GM21381 (cell line): ENCODE data around the gene TMEM45A.
"Not testable (repeated sequence)": the region's sequence is repeated elsewhere in the genome, so short reads cannot be mapped to it uniquely, and the experiment has no call there.

ENCODE experiments used
- ATAC-seq: cut with Tn5 transposase; IDR thresholded peaks from one replicate; pipeline ENCODE4 v1.9.1; 2021; ENCODE audit warnings: mild to moderate bottlenecking, moderate library complexity; ENCODE audit not compliant: unreplicated experiment

The TMEM45A gene

DNA sequence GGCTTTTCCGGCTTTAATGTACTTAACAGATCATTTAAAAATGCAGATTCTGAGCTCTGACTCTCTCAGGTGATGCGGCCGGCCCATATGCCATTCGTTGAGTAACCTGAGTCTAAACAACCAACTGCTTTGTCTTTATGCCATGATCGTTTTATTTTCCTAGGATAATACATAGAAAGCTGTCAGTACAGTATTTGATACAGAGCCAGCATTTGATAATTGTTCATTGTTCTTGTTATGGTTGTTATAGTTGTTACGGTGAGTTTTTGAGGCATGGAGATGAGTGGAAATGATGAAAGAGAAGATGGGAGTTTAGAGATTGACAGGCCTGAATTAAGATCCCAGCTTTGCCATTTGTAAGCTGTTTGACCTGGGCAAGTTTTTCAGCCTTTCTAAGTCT lies 40.0 kb downstream of the TMEM45A start:
- no peak for ATAC-seq

DNA sequence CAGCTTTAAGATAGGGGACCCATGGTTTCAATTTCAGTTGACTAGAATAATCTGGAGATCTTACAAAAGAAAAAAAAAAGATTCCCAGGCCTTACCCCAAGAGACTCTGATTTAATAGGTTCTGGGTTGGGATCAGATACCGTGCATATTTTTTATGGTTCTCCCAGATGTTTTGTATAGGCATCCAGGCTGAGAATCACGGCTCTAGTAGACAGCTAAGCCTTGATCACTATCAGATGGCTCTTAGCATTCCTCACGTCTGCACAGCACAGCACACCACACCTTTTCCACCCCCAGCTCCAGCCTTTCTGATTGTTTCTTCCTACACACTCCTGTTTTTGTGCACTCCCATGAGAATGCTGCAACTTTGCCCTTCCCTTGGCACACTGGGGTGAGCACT lies 40.8 kb downstream of the TMEM45A start:
- ATAC-seq, result no peak

DNA sequence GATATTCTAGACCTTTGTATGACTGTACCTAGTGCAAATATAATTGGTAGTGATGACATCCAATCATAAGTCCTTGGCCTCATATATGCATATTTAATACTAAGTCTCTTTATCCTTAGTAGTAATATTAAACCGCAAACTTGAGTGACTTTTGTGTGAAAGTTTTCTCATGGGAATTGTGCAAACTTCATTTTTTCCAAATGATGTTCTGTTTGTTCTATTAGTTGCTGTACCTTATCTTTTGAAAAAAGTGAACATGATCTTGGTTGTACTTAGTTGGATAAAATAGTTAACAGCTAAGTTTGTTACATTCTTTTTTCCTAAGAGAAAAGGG lies 43.2 kb downstream of the TMEM45A start:
- no peak for ATAC-seq

DNA sequence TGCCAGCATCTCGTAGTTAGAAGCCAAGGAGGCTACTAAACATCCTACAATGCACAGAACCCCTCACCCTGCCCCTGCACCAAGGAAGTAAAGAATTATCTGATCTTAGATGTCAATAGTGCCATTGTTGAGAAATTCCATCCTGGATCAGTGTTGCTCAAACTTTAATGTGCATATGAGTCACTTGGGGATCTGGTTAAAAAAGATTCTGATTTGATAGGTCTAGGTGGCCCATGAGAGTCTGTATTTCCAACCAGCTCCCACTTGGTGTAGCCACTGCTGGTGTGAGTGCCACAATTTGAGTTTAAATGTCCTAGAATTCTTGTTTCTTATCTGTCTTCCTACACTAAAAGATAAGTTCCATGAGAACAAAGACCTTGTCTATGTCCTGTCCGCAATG lies 43.7 kb downstream of the TMEM45A start:
- ATAC-seq, result no peak

DNA sequence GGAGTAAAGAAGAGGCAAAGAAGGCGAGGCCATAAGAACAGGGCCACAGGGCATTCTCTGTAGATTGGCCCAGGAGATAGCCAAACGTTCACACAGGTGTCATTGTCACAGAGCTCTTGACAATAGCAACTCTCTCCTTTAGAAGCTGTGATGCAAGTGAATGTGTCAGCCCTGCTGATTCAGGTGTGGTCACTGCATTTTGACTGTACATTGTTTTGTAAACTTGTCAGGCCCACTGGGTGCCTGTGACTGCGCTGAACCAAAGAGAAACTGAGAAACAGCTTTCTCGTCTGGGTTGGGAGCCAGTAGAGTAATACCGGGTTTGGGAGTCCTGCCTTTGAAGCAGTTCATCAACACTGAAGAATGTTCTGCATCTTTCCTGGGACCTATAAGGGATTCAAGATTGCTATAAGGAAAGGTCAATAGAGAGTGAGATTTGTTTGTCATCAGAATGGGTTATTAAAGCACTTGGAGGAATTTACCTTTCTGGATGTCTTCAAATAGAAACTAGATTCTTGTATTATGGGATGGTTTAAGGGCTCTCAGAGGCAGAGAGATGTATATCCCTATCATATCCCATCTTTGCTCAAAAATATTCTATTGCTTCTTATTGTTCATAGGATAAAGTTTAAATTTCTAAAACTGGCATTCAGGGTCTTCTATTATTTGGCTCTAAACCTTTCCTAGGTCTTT lies 45.4 kb downstream of the TMEM45A start:
- ATAC-seq, result no peak

DNA sequence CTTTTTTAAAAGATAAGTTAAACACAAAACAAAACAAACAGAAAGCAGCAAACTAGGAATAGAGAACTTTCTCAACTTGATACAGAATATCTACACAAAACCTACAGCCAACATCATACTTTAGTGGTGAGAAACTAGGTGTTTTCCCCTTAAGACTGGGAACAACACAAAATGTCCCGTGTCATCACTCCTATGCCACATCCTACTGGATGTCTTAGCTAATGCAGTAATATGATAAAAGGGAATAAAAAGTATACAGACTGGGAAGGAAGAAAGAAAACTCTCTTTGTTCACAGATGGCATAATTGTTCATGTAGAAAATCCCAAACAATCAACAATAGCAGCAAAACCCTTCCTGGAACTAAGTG lies 45.9 kb downstream of the TMEM45A start:
- no peak for ATAC-seq

DNA sequence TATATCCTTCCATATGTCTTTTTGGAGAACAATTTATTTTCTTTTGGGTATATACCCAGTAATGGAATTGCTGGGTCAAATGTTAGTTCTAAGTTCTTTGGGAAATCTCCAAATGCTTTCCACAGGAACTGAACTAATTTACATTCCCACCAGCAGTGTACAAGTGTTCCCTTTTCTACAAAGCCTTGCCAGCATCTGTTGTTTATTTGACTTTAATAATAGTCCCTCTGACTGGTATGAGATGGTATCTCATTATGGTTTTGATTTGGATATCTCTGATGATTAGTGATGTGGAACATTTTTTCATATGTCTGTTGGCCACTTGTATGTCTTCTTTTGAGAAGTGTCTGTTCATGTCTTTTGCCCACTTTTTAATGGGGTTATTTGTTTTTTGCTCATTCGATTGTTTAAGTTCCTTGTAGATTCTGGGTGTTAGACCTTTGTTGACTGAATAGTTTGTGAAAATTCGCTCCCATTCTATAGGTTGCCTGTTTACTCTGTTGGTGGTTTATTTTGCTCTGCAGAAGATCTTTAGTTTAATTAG lies 48.4 kb downstream of the TMEM45A start:
- ATAC-seq, result no peak

DNA sequence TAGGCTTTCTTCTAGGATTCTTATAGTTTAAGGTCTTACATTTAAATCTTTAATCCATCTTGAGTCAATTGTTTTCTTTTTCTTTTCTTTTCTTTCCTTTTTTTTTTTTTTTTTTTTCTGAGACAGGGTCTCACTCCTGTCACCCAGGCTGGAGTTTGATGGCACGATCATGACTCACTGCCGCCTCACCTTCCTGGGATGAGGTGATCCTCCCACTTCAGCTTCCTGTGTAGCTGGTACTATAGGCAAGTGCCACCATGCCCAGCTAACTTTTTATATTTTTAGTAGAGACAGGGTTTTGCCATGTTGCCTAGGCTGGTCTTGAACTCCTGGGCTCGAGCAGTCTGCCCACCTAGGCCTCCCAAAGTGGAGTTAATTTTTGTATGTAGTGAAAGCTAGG lies 49.0 kb downstream of the TMEM45A start:
- ATAC-seq, result not testable (repeated sequence)

DNA sequence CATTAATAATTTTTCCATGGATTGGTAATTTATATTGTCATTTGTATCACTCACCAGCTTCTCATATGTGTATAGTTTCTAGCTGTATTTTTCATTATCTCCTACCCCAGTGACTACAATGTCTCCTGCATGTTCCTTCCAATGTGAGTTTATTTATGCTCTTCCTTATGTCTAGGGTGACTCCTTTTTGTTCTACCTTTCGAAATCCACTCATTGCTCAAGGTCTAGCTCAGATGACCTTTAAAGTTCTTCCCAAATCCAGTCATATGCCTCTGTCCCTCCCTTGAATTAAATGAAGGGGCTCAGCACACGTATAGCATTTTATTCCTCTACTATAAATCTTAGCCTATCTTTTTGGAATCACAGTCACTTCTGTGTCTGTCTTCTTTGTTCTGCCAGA lies 53.0 kb downstream of the TMEM45A start:
- no peak for ATAC-seq

DNA sequence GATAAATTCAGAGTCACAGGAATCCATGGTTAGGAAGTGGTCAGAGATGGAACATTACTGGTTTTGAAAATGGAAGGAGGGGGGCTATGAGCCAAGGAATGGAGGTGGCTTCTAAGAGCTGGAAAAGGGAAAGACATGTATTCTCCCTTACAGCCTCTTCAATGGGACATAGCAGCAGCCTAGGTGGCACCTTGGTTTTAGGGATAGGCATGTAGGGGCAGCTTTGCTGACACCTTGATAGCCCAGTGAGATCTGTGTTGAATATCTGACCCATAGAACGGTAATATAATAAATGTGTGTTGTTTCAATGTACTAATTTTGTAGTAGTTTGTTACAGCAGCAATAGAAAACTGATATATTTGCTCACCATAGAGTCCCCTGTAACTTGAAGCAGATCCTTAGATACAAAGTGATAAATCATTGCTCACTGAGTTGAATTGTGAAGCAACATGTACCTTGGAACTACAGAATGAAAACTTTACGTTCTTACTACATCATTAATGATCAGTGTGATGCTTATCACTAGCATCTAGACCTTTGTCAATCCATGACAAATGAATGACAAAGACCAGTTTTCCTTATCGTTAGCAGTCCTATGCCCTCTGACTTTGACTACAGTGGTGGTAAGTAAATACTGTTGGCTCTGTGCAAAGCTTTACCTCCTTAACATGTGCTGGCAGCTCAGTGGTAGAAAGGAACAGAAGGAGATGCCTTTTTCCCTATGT lies 53.8 kb downstream of the TMEM45A start:
- ATAC-seq, result no peak

DNA sequence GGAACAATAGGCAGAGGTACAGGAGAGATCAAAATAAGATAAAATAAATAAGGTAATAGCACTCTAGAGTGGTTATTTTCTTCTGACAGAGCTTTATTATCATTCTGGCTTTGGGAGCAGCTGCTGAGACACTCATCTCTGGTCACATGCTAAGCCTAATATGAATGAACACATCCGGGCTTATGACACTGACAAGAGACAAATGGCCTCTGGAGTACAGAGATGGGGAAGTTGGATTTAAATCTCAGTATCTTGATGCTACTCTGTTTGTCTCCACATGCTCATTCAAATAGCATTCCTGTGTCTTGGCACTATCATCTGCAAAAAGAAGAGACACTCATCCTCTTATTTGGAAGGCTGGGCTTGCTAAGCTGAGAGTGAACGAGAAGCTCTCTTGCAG lies 55.6 kb downstream of the TMEM45A start:
- ATAC-seq, result no peak

DNA sequence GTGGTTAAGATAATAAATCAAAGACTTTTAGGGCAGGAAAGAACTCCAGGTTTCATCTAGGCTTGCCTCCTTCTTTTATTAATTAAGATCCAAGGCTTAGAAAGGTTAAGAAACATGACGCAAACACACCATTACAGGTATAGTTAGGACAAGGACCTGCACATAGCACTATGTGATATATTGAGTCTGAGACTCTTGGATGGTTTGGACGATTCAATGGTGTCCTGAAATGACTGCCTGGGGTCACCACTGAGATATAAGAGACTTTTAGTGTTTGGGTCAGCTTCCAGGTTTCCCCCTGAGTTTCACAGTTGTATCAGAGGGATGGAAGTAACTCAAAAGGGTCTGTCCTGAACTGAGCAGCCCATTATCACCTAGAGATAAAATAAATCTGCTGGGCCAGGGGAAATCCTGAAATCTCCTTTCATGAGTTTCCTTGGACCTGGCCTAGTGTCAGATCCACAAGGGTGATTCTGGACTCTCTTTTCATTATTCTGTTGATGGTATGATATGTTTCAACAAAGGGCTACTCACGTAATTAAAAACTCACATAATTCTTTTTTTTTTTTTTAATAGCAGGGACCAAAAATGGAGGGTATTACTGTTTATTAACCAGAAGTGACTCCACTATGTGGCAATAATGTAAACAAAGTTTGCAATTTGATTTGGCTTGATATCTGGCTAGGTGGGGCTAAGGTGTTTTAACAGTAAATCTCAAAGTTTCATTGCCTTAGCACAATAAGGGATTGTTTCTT lies 61.4 kb downstream of the TMEM45A start:
- no peak for ATAC-seq

DNA sequence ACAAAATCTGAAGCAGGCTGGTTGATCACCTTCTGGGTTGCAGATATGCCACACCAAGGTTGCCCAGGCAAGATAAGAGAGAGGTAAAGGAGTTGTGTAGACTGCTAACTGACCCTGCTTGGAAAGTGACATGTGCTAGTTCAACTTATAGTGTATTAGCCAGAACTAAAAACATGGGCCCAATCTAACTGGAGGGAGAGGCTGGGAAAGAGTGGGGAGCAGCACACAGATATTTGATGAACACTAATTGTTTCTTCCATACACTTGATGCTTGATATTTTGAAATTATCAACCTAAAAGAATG lies 61.9 kb downstream of the TMEM45A start:
- no peak for ATAC-seq

DNA sequence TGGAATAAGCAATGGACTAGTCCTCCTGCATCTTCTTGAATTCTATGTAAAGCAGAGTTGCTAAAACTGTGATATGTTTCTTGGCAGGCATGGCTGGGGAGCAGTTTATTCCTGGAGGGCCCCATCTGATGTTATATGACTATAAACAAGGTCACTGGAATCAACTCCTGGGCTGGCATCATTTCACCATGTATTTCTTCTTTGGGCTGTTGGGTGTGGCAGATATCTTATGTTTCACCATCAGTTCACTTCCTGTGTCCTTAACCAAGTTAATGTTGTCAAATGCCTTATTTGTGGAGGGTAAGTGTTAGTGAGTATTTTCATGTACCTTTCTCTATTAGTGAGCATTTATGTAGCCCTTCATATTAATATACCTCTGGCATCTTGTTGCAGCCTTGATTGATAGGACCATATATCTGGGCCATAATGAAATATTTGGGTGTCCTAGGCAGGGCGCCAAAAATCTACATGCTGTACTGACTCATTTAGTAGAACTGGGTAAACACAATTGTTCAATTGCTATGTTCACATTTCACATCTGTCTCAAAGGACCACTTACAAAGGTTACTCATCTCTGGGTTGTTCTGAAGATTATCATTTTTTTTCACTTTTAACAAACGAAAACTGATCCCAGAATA lies 64.4 kb downstream of the TMEM45A start:
- no peak for ATAC-seq

DNA sequence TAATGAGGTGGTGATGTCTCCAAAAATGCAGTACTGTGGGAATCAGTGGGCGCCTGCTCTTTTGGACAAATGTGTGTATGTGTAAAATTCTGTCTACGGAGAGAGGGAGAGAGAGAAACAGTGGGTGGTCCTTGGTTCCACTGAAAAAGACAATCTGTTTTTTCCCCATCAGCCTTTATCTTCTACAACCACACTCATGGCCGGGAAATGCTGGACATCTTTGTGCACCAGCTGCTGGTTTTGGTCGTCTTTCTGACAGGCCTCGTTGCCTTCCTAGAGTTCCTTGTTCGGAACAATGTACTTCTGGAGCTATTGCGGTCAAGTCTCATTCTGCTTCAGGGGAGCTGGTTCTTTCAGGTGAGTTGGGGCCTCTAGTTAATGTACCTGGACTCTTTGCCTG lies 65.8 kb downstream of the TMEM45A start:
- ATAC-seq, result no peak

DNA sequence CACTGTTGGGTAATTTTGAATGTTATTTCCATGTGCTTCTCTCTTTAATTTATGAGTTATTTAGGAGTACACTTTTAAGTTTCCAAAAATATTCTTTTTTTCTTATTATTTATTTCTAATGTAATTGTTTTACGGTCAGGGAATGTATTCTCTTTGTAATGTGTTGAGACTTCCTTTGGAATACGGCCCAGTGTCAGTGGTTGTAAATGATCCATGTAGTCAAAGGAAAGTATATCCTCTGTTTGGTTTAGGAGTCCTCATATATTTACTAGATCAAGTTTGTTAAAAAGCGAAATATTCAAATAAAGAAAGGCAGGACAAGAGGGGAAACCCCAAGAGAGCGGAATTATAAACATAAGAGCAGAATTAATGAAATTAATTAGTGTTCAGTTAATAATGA lies 68.0 kb downstream of the TMEM45A start:
- ATAC-seq, result no peak

DNA sequence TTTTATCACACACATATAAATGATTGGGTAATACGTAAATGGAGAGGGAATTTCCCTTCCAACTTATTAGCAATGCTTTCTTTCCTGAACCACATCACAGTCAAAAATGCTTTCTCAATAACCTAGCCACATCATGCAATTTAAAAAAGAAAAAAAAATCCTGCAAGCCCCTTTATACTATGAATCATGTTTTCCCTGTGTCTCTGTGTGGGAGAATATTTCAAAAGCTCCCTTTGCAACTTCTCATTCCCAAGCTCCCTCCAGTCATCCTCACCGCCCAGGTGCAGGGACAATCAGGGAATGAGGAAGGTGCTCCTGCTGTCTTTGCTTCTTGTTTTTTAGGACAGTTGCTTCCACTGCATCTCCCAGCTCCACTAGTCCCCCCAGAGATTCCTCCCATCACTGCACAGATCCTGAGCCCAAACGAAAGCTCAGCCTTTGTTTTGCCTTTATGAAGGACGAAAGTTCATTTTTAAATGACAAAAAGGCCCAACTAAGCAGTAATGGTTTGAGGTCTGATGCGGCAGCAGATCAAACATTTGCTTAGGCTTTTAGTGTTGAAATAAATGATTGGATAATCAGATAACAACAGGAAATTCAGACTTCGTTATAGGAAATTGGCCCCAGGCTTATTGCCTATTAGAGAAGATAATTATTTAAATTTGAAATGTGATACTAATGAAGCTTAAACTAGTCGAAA lies 69.2 kb downstream of the TMEM45A start:
- no peak for ATAC-seq

DNA sequence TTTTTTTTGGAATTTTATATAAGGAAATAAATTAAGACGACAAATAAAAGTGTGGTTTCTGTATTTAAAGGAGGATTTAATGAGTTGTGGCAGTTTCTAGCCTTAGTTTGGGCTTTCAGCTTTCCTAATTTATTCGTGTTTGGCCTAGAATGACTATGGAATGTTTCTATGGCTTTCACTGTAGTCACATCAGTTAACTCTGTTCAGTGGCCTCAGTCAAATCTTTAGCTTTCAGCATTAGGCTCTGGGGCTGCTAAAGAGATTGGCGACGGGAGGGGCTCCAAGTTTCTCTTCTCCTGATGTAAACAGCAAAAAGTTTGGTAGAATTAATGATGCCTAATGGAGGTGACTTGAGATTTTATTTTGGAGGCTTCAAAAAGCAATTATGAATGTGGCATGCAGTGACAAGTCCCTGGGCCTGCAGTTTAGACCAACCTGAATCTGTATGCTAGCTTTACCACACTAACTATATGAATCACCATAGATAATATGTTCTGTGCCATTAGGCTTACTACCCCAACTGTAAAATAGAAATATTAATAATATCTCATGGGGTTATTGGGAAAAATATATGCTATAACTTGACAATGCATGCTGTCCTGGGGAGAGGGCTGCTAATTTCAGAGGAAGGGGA lies 69.9 kb downstream of the TMEM45A start:
- ATAC-seq, result no peak

DNA sequence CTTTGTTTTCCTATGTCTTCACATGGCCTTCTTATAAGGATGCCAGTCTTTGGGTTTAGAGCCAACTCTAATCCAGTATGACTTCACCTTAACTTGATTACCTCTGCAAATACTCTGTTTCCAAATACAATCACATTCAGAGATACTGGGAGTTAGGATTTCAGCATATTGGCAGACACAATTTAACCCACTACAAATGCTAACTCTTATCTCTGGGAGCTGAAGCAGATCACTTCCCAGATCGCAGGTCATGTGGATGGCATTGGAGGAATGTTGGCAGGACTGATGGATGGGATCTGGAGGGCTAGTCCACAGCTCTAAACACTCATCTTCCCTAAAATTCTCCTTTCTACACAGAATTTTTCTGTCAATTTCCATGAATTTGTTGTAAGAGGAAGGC lies 70.8 kb downstream of the TMEM45A start:
- ATAC-seq, result no peak

DNA sequence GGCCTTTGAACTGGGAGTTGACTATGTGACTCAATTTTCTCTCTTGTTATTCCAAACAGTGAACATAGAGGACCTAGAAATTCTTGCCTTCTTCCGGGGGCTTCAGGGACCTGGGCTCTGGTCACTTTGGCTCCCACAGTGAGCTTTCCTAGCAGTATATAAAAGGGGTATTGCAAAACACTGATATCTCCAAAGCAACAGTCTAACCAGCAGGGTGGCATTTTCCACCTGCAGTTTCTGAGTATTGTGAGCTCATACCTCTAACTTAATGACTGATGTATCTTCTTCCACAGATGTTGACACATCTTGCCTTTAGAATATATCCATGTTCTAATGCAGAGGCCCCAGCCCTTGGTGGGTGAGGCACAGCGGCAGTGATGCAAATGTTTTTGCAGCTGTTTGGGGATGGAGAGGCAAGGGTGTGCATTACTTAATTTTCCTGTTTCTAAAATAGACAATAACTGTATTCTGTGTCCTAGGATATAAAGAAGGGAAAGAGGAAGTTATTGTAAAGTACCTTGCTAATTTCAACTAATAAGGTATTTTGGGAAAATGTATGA lies 71.3 kb downstream of the TMEM45A start:
- ATAC-seq, result no peak
